Measurements from ENCODE around the gene SYTL3.
"Not testable (repeated sequence)": the region's sequence is repeated elsewhere in the genome, so short reads cannot be mapped to it uniquely, and the experiment has no call there.

SYTL3 gene, protein sequence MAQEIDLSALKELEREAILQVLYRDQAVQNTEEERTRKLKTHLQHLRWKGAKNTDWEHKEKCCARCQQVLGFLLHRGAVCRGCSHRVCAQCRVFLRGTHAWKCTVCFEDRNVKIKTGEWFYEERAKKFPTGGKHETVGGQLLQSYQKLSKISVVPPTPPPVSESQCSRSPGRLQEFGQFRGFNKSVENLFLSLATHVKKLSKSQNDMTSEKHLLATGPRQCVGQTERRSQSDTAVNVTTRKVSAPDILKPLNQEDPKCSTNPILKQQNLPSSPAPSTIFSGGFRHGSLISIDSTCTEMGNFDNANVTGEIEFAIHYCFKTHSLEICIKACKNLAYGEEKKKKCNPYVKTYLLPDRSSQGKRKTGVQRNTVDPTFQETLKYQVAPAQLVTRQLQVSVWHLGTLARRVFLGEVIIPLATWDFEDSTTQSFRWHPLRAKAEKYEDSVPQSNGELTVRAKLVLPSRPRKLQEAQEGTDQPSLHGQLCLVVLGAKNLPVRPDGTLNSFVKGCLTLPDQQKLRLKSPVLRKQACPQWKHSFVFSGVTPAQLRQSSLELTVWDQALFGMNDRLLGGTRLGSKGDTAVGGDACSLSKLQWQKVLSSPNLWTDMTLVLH

GRCh38 chr6:158649289-158650143 is at the start of gene SYTL3:
Gene SYTL3 (plus strand): TSS chr6:158650054. CDS start chr6:158663269, 13,215 bp downstream.
- peak; percentile 59 for DNase-seq (ENCODE audit: low spot score)

GRCh38 chr6:158603261-158604047 is 46.4 kb upstream of the SYTL3 start:
- no peak for DNase-seq (ENCODE audit: low spot score)

DNA sequence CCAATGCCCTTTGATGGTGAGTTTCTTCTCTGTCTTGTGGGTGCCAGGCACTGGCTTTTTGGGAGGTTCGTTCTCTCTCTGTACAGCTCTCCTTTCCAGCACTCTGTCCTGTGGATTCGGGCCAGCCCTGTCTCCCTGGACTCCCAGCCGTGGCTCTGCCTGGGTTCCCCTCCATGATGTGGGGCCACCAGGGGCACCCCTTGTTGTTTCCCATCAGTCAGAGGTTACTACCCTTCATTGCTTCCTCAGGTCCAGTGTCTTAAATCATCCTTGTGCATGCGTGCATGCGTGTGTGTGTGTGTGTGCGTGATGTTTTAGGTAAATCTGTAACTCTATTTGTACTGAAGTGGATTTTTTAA is 45.8 kb upstream of the SYTL3 start:
- no peak for DNase-seq (ENCODE audit: low spot score)

DNA sequence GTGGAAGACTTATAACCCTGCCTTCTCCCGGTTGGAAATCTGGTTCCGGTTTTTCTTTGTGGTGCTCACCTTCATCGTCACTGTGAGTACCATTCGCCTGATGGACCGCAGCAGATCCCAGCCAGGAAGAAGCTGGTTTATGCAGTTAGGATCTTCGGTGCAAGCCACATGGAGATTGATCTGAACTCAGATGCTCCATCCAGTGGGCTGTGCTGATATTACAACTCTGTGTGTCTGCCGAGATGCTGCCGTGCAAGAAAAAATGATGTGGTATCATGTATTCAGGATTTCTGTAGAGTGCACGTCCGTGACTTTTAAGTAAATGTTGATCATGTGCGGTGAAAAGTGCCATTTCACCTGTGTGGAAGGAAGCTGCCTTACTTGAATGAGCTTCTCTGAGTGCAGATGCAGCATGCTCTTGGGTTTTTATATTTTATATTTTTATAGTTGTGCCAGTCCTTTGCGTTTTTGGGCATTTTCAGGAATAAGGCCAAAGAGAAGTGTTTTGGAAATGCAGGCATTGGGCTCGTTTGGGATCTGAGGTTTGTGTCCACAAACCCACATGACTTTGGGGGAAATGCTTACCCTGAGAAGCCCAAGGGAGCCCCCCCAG is 44.5 kb upstream of the SYTL3 start:
- peak; percentile 67 for DNase-seq (ENCODE audit: low spot score)

DNA sequence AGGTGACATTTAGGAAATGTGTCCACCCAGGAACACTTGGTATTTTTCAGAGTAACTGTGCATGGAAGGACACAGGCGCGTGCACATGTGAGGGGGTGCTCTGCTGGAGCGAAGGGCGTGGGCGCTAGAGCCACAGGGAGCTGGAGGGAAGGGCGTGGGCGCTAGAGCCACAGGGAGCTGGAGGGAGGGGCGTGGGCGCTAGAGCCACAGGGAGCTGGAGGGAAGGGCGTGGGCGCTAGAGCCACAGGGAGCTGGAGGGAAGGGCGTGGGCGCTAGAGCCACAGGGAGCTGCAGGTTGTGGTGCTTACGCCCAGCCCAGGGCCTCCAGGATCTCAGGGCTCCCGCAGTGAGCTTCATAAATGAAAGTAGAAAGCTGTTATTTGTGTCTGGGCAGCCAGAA is 43.8 kb upstream of the SYTL3 start:
- DNase-seq (ENCODE audit: low spot score) = not testable (repeated sequence)

DNA sequence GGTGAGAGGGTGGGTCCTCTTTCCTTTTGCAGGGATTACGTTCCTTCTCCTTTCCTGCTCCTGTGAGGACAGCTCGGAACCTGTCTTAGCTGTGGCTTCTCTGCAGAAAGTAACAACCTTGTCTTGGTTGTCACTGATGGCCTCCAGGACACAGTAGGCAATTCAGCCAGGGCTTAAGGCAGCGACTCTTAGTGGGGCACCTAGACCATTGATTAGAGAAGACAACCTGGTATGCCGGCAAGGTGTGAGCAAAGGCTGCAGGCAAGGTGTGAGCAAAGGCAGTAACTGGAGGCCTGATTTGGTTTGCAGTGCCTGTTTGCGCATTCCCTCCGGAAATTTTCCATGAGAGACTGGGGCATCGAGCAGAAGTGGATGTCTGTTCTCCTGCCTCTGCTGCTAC is 42.9 kb upstream of the SYTL3 start:
- DNase-seq (ENCODE audit: low spot score) = no peak

DNA sequence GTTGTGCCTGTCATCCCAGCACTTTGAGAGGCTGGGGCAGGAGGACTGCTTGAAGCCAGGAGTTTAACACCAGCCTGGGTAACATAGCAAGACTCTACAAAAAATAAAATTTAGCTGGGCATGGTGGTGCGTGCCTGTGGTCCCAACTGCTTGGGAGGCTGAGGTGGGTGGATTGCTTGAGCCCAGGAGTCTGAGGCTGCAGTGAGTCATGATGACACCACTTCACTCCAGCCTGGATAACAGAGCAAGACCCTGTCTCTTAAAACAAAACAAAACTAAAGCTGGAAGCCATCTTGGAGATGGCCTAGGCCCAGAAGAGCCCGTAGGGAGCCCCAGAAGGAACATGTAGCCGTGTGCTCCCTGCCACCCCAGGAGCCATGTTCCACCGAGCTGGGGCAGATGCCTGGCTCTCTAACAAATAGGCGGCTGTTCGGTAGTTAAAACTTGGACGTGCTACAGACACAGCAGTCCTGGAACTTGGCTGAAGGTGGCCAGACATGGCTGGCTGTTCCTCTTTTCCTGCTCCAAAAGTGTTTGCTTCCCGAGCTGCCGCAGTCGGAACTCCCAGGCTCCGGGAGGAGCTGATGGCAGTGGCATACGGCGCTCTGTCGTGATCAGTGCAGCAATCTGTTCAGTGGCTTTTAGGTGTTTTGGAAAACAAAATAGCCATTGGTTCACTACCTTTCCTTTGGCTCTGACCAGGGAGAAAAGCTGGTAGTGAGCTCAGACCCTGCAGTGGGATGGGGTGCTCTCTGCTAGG is 42.3 kb upstream of the SYTL3 start:
- DNase-seq (ENCODE audit: low spot score) = no peak

- DNase-seq (ENCODE audit: low spot score) = no peak
Measured at GRCh38 chr6:158608221-158608620, 41.6 kb upstream of the SYTL3 start.

DNA sequence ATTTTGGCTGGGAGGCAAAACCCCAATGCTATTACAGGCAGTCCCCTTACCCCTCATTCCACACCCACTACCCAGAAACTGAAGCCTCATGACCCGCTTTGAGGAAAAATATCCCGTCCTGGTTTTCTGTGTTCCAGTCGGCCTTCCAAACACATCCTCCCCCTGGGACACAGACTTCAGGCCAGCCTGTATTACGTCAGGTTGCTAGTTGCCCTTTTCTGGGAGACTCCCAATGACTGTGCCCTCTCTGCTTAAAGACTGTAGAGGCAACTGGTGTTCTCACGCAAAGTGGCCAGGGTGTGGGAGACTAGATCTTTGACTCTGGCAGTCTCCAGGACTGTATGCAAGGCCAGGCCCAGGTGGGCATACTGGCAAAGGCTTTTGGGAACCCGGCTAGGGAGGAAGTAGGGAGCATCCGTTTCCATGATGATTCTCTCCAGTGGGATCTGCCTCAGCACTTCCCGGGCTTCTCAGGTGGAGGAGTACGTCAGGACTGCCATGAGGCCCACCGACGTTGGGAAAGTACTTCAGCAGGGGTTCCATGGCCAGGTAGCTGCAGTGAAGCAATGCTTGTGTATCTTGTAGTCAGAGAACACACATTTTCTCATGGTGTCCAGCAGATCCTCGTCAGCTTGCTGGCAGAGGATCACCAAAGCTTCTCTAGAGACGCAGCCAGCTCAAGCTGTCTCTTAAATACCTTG is 40.2 kb upstream of the SYTL3 start:
- no peak for DNase-seq (ENCODE audit: low spot score)

DNA sequence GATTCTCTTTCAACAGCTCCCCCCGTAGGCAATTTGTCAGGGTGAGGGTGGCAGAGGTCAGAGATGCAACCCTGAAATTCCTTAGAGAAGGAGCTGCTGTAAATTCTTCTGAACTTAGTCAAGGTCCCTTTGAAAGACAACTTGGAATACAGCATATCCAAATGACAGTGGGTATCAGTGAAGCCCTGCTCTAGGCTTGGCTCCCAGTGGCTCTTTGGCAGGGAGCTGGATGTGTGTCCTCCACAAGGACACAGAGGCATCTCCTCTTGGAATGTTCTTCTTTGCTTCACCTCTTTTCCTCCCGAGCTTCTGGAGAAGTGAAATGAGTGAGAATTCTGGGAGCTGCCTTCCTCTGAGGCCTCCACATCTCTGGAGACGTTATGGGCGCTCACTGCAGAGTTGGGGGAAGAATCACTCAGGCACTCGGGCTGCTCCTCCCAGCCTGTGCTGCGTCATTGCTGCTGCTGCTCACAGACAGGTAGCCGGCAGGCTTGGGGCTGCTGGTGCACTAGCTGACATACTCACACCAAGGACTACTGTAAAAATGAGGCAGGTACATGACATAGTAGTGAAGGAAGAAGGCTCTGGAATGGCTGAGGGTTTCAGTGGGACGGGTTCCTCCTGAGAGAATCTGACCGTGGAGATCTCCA is 39.4 kb upstream of the SYTL3 start:
- no peak for DNase-seq (ENCODE audit: low spot score)

DNA sequence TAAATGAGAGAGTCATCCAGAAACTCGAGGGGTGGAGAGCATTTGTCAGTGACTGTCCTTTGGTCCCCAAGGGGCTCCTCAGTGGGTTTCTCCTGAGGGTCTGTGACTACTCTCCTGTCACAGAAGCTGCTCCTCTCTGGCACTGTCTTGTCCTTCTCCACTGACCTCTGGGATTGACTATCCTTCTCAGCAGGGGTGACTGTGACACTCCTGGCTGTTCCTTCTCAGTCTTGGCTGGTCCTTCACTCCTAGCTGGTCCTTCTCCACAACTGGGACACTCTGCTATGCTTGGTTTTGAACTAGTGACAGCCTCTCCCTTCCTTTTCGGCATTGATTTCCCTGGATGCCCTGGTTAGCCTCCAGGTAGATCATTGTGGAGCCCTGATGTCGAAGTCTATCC is 38.8 kb upstream of the SYTL3 start:
- DNase-seq (ENCODE audit: low spot score) = no peak

DNA sequence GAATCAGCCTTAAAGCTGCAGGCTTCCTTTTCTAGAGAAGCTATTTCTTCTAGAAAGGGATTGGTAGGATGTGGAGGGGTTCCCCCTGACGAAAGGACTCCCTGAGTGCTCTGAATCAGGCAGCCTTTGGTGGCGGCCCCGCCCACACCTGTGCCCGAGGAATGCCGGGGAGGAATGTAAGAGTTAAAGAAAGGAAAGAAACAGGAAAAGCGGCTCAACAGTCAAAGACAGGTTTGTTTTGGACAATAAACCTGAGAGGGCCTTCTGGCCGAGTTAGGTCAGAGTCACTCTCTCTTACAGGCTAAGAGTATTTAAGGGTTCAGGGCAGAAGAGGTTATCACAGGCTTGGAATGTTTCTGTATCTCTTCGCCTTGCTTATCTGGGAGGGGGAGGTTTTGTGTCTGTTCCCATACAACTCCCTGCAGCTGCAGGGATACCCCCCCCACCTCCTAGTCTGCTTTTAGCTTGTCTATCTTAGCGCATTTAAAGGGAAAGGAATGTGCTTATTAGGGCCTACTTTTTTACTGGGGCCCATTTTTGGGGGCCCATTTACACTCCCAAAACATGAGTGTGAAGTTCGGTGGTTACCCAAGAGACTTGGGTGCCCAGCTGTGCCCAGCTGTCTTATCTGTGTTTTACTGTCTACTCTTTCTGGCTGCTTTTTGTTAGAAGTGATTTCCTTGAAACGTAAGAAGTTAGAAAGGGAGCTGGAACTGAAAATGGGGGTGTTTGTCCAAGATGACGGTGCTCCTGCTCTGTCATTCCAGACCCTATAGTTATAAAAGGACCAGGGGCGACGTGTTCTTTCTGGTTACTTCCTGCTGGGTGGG is 38.1 kb upstream of the SYTL3 start:
- DNase-seq (ENCODE audit: low spot score) = no peak

DNA sequence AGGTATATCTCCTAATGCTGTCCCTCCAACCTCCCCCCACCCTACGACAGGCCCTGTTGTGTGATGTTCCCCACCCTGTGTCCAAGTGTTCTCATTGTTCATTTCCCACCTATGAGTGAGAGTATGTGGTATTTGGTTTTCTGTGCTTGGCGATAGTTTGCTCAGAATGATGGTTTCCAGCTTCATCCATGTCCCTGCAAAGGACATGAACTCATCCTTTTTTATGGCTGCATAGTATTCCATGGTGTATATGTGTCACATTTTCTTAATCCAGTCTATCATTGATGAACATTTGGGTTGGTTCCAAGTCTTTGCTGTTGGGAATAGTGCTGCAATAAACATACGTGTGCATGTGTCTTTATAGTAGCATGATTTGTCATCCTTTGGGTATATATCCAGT is 35.2 kb upstream of the SYTL3 start:
- DNase-seq (ENCODE audit: low spot score) = not testable (repeated sequence)

GRCh38 chr6:158618289-158618688 is 31.6 kb upstream of the SYTL3 start:
- DNase-seq (ENCODE audit: low spot score) = not testable (repeated sequence)

GRCh38 chr6:158619922-158620801 is 29.7 kb upstream of the SYTL3 start:
- DNase-seq (ENCODE audit: low spot score) = no peak

DNA sequence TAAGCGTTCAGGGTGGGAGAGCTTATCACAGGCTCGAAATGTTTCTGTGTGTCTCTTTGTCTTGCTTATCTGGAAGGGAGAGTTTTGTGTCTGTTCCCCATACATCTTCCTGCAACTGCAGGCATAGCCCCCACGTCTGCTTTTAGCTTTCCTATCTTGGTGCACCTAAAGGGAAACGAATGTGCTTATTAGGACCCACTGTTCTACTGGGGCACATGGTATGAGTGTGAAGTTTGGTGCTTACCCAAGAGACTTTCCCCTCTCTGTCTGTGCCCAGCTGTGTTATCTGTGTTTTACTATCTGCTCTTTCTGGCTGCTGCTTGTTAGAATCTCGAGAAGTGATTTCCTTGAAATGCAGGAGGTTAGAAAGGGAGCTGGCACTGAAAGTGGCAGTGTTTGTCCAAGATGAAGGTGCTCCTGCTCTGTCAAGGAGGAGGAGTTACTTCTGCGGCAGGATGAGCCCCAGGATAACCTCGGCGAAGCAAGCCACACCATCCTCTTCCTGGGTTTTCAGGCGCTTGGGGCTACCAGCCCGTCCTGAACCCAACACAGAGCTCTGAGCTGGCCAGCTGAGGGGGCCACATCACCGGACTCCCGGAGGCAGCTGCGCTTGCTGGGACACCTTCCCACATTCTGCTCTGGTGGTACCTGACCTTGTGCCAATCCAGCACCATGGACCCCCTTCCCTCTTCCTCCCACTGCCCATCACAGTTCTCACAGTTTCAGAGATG is 28.7 kb upstream of the SYTL3 start:
- no peak for DNase-seq (ENCODE audit: low spot score)
